ENCODE results near the gene ANKHD1.

- TF ChIP-seq POLR2AphosphoS5 (IDR thresholded peaks at IDR 0.05) (no peak), CTCF (IDR thresholded peaks at IDR 0.05; ENCODE audit: poor library complexity, severe bottlenecking) (no peak), REST (IDR thresholded peaks at IDR 0.05; ENCODE audit: borderline replicate concordance) (no peak), MXI1 (conservative IDR thresholded peaks at IDR 0.05; ENCODE audit: poor library complexity, severe bottlenecking) (no peak), EZH2 (IDR thresholded peaks at IDR 0.05; ENCODE audit: borderline replicate concordance, insufficient read depth, low read length, poor library complexity, severe bottlenecking) (no peak), EP300 (conservative IDR thresholded peaks at IDR 0.05; ENCODE audit: poor library complexity, severe bottlenecking) (no peak)
Measured at GRCh38 chr5:140549237-140550144, 147.9 kb downstream of the ANKHD1 start.
